Measurements from ENCODE around the gene ATG2B. TPM values are rescaled to one million over a fixed set of nuclear protein-coding genes. Genes with fewer than 3 reads are reported as not detected.
"Not testable (repeated sequence)": the region's sequence is repeated elsewhere in the genome, so short reads cannot be mapped to it uniquely, and the experiment has no call there.

Gene ATG2B
- total RNA-seq, 2 experiments from 2014 or later: 12.1 to 13.4 TPM

GRCh38 chr14:96245710-96246538 is 117.2 kb downstream of the ATG2B start:
- ChIA-PET CTCF (no interaction called here), POLR2A (interaction anchor here (0.5 to 0.6 kb wide), 2 partner anchors 82 to 548 kb away, joined by 3 read pairs; no protein-coding TSS in a partner anchor)
- H3K36me3 Mint-ChIP-seq (ENCODE audit: low read depth): no peaks in the 10 kb centered on the region
- H3K9me3 Mint-ChIP-seq (ENCODE audit: insufficient read depth): no peaks in the 10 kb centered on the region
- DNase-seq (no peak), ATAC-seq (no peak)
- H3K27ac Mint-ChIP-seq: no peak overlapping the region
- no peak overlapping the region for H3K4me3 Mint-ChIP-seq
- H3K27me3 Mint-ChIP-seq (ENCODE audit: low read depth): peaks cover 7% of the 10 kb centered on the region
- H3K4me1 Mint-ChIP-seq (ENCODE audit: low read depth): no peaks in the 10 kb centered on the region

GRCh38 chr14:96245074-96245473 is 118.1 kb downstream of the ATG2B start:
- H3K9me3 Mint-ChIP-seq (ENCODE audit: insufficient read depth); H3K36me3 Mint-ChIP-seq (ENCODE audit: low read depth); CTCF ChIA-PET; H3K27ac Mint-ChIP-seq; POLR2A ChIA-PET; DNase-seq; ATAC-seq; H3K4me1 Mint-ChIP-seq (ENCODE audit: low read depth); H3K27me3 Mint-ChIP-seq (ENCODE audit: low read depth); H3K4me3 Mint-ChIP-seq: not testable (repeated sequence)

DNA sequence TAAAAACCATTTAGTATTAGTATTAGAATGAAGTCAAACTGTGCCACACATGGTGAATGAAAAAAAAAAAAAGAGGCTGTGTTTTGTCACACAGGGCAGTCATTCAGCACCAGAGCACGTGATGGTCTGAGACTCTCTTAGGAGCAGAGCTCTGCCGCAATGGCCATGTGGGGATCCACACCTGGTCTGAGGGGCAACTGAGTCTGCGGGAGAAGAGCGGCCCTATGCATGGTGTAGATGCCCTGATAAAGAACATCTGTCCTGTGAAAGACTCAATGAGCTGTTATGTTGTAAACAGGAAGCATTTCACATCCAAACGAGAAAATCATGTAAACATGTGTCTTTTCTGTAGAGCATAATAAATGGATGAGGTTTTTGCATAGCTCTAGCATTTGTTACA is 119.4 kb downstream of the ATG2B start:
- Mint-ChIP-seq H3K4me3 (no peak overlapping the region), H3K4me1 (ENCODE audit: low read depth) (no peaks in the 10 kb centered on the region), H3K27me3 (ENCODE audit: low read depth) (peaks cover 7% of the 10 kb centered on the region), H3K27ac (no peak overlapping the region), H3K9me3 (ENCODE audit: insufficient read depth) (no peaks in the 10 kb centered on the region), H3K36me3 (ENCODE audit: low read depth) (no peaks in the 10 kb centered on the region)
- ChIA-PET POLR2A (no interaction called here), CTCF (no interaction called here)
- ATAC-seq (no peak), DNase-seq (no peak)

- H3K4me1 Mint-ChIP-seq (ENCODE audit: low read depth): no peaks in the 10 kb centered on the region
These were observed 121.0 kb downstream of the ATG2B start for GRCh38 chr14:96242126-96242525.

DNA sequence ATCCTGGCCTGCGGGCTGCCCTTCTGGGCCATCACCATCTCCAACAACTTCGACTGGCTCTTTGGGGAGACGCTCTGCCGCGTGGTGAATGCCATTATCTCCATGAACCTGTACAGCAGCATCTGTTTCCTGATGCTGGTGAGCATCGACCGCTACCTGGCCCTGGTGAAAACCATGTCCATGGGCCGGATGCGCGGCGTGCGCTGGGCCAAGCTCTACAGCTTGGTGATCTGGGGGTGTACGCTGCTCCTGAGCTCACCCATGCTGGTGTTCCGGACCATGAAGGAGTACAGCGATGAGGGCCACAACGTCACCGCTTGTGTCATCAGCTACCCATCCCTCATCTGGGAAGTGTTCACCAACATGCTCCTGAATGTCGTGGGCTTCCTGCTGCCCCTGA is 122.5 kb downstream of the ATG2B start:
- Mint-ChIP-seq H3K36me3 (ENCODE audit: low read depth) (no peaks in the 10 kb centered on the region), H3K4me1 (ENCODE audit: low read depth) (no peaks in the 10 kb centered on the region), H3K27me3 (ENCODE audit: low read depth) (peaks cover 4% of the 10 kb centered on the region), H3K9me3 (ENCODE audit: insufficient read depth) (no peaks in the 10 kb centered on the region), H3K27ac (no peak overlapping the region), H3K4me3 (no peak overlapping the region)
- POLR2A ChIA-PET: no interaction called here
- ATAC-seq (no peak), DNase-seq (no peak)
- CTCF ChIA-PET: no interaction called here

More at GRCh38 chr14:96242126-96242525, 121.0 kb downstream of the ATG2B start:
- H3K4me3 Mint-ChIP-seq: no peak overlapping the region
- no peaks in the 10 kb centered on the region for H3K36me3 Mint-ChIP-seq (ENCODE audit: low read depth)
- CTCF ChIA-PET: no interaction called here
- ATAC-seq (no peak), DNase-seq (no peak)
- no peak overlapping the region for H3K27ac Mint-ChIP-seq
- POLR2A ChIA-PET: no interaction called here
- H3K9me3 Mint-ChIP-seq (ENCODE audit: insufficient read depth): no peaks in the 10 kb centered on the region
- H3K27me3 Mint-ChIP-seq (ENCODE audit: low read depth): peaks cover 5% of the 10 kb centered on the region

DNA sequence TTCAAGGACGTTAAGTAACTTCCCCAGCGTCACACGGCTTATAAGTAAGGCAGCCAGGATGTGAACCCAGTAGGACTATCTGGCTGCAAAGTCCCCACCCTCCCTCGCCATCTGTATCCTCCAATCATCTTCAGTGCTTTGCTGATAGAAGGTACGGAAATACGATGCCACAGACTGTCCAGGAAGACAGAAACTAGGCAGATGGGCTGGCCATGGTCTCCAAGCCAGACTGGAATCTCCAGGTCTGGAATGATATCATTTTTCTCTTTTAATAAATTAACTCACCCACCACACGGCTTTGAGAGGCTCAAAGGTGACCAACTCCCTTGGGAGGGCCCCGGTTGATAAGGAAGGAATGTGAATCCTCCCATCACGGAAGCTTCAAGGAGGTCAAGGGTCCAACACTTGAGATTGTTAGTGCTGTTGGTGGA is 123.4 kb downstream of the ATG2B start:
- Mint-ChIP-seq H3K4me3 (no peak overlapping the region), H3K36me3 (ENCODE audit: low read depth) (no peaks in the 10 kb centered on the region), H3K27me3 (ENCODE audit: low read depth) (peaks cover 4% of the 10 kb centered on the region), H3K9me3 (ENCODE audit: insufficient read depth) (no peaks in the 10 kb centered on the region), H3K27ac (no peak overlapping the region), H3K4me1 (ENCODE audit: low read depth) (no peaks in the 10 kb centered on the region)
- ChIA-PET POLR2A (no interaction called here), CTCF (no interaction called here)
- DNase-seq (no peak), ATAC-seq (no peak)

- DNase-seq (no peak), ATAC-seq (no peak)
- Mint-ChIP-seq H3K27ac (no peak overlapping the region), H3K36me3 (ENCODE audit: low read depth) (no peaks in the 10 kb centered on the region), H3K27me3 (ENCODE audit: low read depth) (peaks cover 4% of the 10 kb centered on the region), H3K4me3 (no peak overlapping the region), H3K9me3 (ENCODE audit: insufficient read depth) (no peaks in the 10 kb centered on the region), H3K4me1 (ENCODE audit: low read depth) (no peaks in the 10 kb centered on the region)
- ChIA-PET POLR2A (no interaction called here), CTCF (no interaction called here)
These were observed 124.4 kb downstream of the ATG2B start for GRCh38 chr14:96238676-96239265.

DNA sequence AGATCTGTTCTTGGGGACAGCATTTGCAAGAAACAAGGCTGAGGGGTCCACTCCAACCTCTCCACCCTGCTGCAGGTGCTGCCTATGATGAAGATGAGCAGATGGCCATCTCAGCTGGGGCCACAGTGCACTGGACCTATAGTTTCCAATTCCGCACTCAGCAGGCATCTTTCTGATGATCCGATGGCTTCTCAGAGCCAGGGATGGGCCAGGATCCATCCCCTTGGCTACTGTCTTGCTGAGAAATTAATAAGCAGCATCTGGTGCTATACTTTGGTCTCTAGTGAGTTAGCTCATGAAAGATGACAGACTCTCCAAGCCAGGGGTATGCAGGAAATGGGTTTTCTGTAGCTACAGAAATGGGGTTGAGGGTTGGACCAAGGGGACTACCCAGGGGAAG is 125.5 kb downstream of the ATG2B start:
- H3K27ac Mint-ChIP-seq: no peak overlapping the region
- no peak overlapping the region for H3K4me3 Mint-ChIP-seq
- H3K4me1 Mint-ChIP-seq (ENCODE audit: low read depth): no peaks in the 10 kb centered on the region
- no peaks in the 10 kb centered on the region for H3K36me3 Mint-ChIP-seq (ENCODE audit: low read depth)
- no peaks in the 10 kb centered on the region for H3K9me3 Mint-ChIP-seq (ENCODE audit: insufficient read depth)
- no peak for ATAC-seq
- H3K27me3 Mint-ChIP-seq (ENCODE audit: low read depth): peaks cover 4% of the 10 kb centered on the region
- CTCF ChIA-PET: no interaction called here
- DNase-seq: no peak
- POLR2A ChIA-PET: no interaction called here

DNA sequence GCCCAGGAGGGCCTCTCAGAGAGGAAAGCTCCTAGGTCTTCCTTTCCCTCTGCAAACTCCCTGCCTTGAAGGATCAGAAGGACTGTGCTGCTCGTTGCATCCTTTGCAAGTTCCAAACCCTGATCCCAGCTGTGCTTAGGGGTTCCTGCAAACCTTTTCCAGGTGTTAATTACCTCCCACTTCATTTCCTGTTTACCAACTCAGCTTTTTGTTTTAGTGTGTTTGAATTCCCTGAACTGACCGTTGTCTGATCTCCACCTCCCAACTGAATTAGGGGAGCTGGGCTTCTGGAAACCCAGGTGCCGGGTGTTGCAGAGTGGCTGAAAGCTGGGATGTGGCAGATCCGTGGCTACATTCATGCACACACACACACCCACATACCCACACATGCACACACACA is 127.7 kb downstream of the ATG2B start:
- no peak overlapping the region for H3K27ac Mint-ChIP-seq
- no peaks in the 10 kb centered on the region for H3K4me1 Mint-ChIP-seq (ENCODE audit: low read depth)
- POLR2A ChIA-PET: no interaction called here
- no peak overlapping the region for H3K4me3 Mint-ChIP-seq
- H3K27me3 Mint-ChIP-seq (ENCODE audit: low read depth): peaks cover 4% of the 10 kb centered on the region
- no peaks in the 10 kb centered on the region for H3K9me3 Mint-ChIP-seq (ENCODE audit: insufficient read depth)
- DNase-seq (no peak), ATAC-seq (no peak)
- CTCF ChIA-PET: interaction anchor here (1.2 kb wide), 1 partner anchor 41 kb away, joined by 3 read pairs; no protein-coding TSS in a partner anchor
- H3K36me3 Mint-ChIP-seq (ENCODE audit: low read depth): no peaks in the 10 kb centered on the region

- ATAC-seq: no peak
- Mint-ChIP-seq H3K4me1 (ENCODE audit: low read depth) (no peaks in the 10 kb centered on the region), H3K27ac (no peak overlapping the region), H3K9me3 (ENCODE audit: insufficient read depth) (no peaks in the 10 kb centered on the region), H3K4me3 (no peak overlapping the region), H3K27me3 (ENCODE audit: low read depth) (peaks cover 4% of the 10 kb centered on the region), H3K36me3 (ENCODE audit: low read depth) (no peaks in the 10 kb centered on the region)
- CTCF ChIA-PET: no interaction called here
- DNase-seq: no peak
- POLR2A ChIA-PET: no interaction called here
These were observed 129.5 kb downstream of the ATG2B start for GRCh38 chr14:96233661-96234060.

- Mint-ChIP-seq H3K9me3 (ENCODE audit: insufficient read depth) (no peaks in the 10 kb centered on the region), H3K4me1 (ENCODE audit: low read depth) (no peaks in the 10 kb centered on the region), H3K36me3 (ENCODE audit: low read depth) (no peaks in the 10 kb centered on the region), H3K27me3 (ENCODE audit: low read depth) (peaks cover 4% of the 10 kb centered on the region), H3K27ac (no peak overlapping the region), H3K4me3 (no peak overlapping the region)
- no peak for ATAC-seq
- CTCF ChIA-PET: no interaction called here
- no peak for DNase-seq
- POLR2A ChIA-PET: no interaction called here
These were observed 130.6 kb downstream of the ATG2B start for GRCh38 chr14:96232506-96232905.

DNA sequence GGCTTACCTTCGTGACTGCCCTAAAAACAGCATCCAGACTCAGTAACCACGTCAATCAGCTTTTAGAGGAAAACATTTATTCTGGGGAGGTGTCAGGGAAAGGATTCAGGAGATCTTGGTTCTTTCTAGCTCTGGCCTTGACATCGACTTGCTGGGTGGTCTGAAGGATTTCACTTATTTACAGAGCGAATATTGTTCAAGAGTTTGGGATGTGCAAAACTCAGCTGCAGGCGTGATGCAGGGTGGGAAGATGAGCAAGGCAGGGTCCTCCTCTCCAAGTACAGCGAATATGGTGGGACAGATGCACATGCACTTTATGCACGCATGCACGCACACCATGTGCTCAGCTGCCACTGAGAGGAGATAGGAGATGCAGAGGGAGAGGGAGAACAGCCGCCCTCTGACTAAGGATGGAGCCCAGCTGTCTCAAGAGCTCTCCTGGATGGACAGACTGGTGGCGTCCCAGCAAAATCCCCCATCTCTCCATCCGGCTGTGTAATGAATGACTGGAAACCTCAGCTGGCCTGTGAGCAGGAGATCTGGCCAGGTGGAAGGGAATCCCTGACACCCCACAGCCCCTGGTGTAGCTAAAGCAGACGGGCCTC is 131.5 kb downstream of the ATG2B start:
- H3K27ac Mint-ChIP-seq: no peak overlapping the region
- CTCF ChIA-PET: no interaction called here
- POLR2A ChIA-PET: no interaction called here
- no peak overlapping the region for H3K4me3 Mint-ChIP-seq
- no peaks in the 10 kb centered on the region for H3K9me3 Mint-ChIP-seq (ENCODE audit: insufficient read depth)
- DNase-seq (no peak), ATAC-seq (no peak)
- H3K27me3 Mint-ChIP-seq (ENCODE audit: low read depth): peaks cover 4% of the 10 kb centered on the region
- H3K36me3 Mint-ChIP-seq (ENCODE audit: low read depth): no peaks in the 10 kb centered on the region
- no peaks in the 10 kb centered on the region for H3K4me1 Mint-ChIP-seq (ENCODE audit: low read depth)
